GM19193 (cell line): ENCODE measurements around the gene CCNG2.

Experiments
- POLR2A ChIP-seq: IDR thresholded peaks from 4 replicates; pipeline ENCODE4 v1.6.1; 2011; ENCODE audit not compliant: insufficient read depth, insufficient read length; ENCODE audit errors: extremely low read depth

Gene CCNG2

DNA sequence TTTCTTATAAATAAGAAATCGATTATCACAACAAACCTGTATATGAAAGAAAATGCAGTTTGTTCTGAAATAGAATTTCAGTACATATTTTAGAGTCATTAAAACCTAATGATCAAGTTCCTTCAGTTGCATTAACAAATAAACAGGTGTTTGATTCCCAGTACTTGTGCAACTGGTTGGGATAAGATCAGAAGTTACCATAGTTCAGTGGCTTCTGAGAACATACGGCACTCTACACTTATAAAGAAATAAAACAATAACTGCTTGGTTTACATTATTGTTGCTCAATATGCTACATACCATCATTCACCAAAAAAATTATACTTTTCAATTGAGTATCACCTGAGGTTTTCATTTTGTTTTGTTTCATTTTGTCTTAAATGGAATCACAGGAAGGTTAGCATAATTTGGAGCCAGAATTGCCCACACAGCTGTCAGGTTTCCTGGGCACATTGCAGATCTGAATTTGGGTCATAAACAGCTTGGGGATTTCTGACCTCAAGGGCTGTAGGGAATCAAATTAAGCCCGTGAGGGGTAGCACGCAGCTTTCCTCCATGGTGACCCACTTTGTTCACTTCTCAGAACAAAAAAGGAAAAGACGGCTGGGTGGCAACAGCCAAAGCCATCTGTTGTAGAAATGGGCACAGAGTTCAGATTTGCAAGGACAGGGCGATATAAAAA is 14.9 kb upstream of the CCNG2 start:
- no peak for TF ChIP-seq POLR2A

DNA sequence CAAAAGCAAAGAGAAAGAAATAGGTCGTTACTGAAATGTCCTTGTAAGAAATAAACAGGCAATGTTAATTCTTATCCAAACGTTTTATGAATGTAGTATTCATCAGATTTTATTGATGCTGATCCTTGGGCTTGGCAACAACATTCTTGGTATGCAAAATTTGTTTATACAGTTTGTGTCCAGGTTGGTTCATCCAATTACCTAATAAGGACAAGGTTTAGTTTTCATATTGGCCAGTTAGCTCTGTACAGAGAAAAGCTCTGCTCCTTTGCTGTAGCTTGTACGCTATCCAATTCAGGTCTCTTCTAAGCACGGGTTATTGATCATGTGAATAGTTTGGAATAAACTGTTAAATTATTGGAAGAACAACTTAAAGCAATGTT is 14.4 kb upstream of the CCNG2 start:
- no peak for TF ChIP-seq POLR2A

DNA sequence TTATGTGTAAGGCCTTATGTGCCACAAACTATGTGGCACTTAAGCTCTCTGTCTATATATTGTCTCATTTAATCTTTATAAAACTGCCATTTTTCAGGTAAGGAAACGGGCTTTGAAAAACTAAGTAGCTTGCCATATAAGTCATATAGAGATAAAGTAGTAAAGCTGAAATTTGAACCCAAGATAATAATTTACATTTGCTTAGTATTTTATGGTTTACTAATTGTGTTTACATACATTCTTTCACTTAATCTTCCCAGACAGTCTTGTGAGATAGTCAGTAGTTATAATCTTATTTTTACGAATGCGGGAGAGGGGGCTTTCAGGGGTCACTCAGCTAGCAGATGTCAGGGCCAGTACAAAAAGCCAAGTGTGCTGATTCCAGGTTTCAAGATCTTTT is 13.9 kb upstream of the CCNG2 start:
- TF ChIP-seq POLR2A, result no peak

DNA sequence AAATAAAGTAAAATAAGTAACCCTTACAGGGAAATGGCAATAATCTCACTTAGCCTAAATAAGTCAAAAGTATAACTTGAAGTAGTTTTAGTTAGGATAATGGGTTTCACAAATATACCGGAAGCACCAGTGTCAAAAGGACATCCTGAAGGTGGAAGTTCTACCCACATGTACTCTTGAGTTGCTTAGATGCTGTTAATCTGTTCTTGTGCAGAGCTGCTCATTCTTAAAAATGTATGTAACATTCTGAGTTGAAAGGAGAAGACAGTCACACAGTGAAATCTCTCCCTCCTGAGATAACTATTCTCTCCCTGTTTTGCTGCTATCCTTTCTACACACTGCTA is 11.2 kb upstream of the CCNG2 start:
- no peak for TF ChIP-seq POLR2A

DNA sequence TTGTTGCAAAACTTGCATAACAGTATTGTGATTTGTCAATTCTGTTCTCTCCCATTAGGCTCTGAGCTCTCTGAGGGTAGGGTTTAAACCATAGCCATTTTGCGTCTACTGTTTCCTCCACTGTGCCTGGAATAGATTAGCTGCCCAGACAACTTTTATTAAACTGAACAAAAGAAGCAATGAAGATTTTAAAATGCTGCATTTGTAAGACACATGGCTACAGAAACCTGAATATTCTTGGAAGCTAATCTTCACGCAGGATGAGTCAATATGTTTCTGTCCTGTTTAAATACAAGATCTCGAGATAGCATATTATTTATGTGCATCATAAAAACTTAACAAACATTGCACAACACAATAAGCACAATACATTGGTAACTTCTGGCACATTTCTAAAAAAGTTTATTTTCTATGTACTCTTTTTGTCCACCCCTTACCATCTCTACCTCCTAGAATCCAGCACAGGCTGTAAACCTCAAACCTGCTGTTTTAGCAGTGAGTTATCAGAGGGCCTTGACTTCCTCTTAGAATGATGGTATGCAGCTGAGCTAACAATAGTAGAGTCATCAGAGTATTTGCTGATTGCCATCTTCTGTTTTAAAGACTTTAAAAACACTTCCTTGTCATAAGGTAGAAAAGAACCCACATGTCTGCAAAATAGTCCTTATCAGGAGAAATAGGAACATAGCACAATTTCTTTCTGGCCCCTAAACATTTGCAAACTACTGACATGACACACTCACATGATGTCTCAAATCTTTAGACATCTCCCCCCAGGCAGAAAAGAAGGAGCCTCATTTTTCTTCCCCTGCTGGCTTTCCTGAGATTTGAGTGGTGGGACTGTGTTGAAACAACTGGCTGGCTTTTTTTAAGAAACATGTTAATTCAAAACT is 10.6 kb upstream of the CCNG2 start:
- TF ChIP-seq POLR2A, result no peak

DNA sequence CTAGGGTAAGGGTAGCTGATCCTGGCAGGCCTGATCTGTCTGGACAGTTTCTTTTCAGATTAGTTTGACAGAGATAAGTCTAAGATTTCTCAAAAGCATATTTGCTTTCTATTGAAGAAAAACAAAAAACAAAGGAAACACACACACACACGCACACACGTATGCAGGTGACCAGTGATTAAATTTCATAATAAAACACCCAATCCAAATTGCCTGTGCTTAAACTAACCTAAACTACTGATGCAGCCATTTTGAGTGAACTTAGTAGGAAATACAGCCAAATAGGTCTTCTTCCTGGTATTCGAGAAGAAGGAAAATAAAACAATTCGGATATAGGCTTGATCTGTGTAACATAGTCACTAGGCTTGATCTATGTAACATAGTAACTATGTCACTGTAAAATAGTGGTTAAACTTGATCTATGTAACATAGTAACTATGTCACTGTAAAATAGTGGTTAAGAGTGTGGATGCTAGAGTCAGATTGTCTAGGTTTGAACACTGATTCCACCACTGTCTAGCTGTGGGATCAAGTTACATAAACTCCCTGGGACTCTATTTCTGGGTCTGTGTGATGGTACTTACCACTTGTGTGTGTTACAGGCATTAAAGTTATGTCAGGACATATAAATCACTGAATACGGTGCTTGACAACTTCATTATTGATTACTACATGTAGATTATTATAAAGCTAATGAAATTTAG is 9.8 kb upstream of the CCNG2 start:
- TF ChIP-seq POLR2A, result no peak

DNA sequence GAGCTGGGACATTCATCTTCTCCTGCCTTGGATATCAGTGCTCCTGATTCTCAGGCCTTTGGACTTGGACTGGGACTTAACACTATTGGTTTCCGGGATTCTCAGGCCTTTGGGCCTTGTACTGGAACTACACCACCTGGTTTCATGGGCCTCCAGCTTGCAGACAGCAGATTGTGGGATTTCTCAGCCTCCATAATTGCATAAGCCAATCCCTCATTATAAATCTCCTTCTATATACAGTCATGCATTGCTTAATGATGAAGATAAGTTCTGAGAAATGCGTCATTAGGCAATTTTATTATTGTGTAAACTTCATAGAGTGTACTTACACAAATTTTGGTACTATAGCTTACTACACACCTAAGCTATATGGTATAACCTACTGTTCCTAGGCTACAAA is 8.9 kb upstream of the CCNG2 start:
- TF ChIP-seq POLR2A, result no peak

DNA sequence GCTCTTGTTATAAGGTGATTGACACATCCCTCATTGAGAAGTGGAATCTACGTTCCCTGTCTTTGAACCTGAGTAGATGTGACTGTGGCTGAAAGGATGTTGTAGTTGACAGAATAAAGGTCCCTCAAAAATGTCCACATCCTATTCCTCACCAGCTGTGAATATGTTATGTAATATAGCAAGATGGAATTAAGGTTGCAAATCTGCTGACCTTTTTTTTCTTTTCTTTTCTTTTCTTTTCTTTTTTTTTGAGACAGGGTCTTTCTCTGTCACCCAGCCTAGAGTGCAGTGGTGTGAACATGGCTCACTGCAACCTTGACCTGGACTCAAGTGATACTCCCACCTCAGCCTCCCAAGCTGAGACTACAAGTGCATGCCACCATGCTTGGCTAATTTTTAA is 7.2 kb upstream of the CCNG2 start:
- TF ChIP-seq POLR2A, result no peak

DNA sequence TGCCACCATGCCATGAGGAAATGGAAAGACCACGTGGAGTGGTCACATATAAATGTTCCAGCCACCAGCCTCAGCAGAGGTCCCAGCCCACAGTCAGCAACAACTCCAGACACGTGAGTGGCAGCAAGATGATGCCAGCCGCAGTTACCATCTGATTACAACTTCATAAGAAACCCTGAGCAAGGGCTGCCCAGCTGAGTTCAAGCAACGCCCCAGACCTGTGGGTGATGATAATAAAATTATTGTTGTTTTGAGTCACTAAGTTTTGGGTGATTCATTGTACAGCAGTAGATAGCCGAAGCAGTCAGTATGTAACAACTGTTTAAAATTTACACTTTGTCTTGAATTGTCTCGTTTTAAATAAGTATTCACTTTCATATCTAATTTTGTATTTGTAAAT is 5.8 kb upstream of the CCNG2 start:
- no peak for TF ChIP-seq POLR2A

DNA sequence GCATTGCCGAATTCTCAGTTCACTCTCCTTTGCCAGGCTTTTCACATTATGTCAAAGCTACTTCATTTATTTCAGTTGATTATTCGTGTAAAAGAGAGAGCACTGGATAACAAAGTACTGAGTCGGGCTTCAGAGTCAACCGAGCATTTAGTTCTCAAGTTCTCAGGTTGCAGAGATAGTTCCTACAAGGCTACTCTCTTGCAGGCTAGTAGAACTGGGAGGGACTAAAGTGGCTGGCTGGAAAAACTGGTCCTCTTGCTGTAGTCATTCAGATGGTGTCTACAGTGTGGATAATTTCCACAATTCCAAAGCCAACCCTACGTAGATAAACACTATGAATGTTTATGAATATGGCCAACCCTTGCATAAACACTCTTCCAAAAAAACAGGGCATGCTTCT is 4.6 kb upstream of the CCNG2 start:
- TF ChIP-seq POLR2A, result no peak

DNA sequence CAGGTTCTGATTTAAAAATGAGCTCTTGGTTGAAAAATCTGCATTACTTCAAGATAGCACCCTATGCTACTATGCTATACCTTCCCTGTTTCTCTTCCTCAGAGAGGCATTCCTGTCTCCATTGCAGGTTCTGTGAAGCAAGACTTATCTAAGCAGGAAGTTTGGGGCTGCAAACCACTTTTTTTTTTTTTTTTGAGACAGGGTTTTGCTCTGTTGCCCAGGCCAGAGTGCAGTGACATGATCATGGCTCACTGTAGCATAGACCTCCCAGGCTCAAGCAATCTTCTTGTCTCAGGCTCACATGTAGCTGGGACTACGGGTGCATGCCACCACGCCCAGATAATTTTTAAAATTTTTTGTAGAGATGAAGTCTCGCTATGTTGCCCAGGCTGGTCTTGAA is 4.0 kb upstream of the CCNG2 start:
- TF ChIP-seq POLR2A, result no peak

DNA sequence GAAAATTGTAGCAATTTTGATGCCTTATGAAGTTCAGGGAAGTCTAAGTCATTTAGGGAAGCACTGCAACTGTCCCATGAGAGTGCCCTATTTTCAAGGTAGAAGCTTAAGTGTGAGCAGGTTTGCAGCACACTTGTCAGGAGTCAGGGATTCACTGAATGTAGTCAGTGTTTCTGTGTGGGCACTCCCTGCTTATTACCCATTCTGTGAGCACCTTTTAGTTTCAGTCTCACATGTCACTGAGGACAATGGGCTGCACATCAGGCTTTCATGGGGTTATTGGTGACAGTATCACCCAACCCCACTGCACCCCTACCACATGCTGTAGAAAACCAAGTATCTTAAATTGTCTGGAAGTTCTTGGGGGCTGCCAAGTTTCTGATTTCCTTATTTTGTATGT is 2.9 kb upstream of the CCNG2 start:
- TF ChIP-seq POLR2A, result no peak

DNA sequence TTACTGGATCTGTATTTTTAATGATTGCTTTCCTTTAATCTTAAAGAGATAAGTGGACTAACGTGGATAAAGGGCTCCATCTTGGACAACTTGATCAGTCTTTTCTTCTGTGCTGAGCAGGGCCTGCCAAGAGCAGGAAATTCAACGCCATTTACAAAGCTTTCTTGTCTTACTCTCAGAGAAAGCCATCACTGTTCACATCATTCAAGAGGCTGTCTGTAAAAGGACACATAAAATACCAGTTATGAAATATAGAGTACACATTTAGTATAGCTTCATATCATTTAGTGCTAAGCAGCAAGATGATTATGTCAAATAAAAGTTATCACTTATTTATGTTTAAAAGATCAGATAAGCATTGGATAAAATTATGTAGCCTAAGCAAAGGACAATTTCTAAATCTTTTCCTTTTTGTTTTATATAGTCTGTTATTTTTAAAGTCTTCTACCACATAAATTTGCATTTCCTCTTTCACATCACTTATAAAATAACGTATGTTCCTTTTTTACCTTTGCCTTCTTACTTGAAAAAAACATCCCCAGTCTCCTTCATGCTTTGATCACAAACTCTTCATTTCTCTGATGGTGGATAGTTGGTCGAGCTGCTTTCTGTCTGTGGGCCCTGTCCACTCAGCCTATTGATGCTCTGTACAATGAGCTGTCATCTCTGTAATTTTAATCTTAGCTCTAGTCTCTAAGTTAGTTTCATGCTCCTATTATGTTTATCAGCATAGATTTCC is 2.1 kb upstream of the CCNG2 start:
- no peak for TF ChIP-seq POLR2A

DNA sequence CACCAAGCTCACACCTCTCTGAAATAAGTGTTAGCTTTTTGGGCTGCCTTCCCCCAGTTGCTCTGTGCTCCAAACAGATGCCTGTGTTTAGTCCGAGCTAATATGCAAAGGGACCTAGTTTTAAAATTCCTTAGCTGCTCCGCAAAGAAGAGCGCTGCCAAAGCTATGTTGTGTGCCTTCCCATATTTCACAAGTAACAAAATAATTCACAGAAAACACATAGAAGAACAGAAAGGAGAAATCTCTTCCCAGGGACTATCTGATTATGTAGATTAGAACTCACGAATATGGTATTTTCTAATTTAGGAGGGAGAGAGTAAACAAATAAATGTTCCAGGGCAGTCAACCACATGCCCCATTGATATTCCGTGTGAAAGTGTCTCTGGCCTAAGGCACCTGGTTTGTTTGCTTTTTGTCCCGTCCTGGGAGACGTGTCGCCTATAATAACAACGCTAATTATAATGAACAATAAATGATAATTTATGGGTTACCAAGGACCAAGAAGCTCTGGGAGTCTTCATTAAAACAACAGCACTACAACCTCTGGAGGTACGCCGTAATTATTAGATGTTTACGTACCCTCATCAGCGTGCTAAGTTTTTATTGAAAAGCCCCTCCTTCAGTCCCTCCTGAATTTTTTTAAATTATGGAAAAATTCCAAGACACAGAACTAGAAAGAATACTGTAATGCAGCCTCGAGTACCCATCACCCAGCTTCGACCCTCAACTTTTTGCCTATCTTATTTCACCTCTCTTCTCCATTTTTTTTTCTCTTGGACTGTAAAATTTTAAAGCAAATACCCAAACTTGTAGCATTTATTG is 1.2 kb upstream of the CCNG2 start:
- TF ChIP-seq POLR2A, result no peak
